ENCODE results near the gene PLCB3. TPM values are rescaled to one million over a fixed set of nuclear protein-coding genes. Genes with fewer than 3 reads are reported as not detected.

The PLCB3 gene
- total RNA-seq, 1 donor from 2014 or later: 9.2 TPM

GRCh38 chr11:64222651-64223000, 28.7 kb upstream of the PLCB3 start:
- no peak for DNase-seq

- no peak for DNase-seq
Observed at GRCh38 chr11:64223001-64223651, 28.2 kb upstream of the PLCB3 start.

- no peak for DNase-seq
Observed at GRCh38 chr11:64224151-64224890, 27.0 kb upstream of the PLCB3 start.

GRCh38 chr11:64224891-64225607, 26.3 kb upstream of the PLCB3 start:
- DNase-seq: no peak

- peak; percentile 85 for DNase-seq
Observed at GRCh38 chr11:64225608-64226506, 25.5 kb upstream of the PLCB3 start, which contains the start of the genes NUDT22 and TRPT1. Gene NUDT22 (plus strand): TSS chr11:64226274. CDS start chr11:64226653, 379 bp downstream. Gene TRPT1 (minus strand): TSS chr11:64226186. CDS start chr11:64225860, 326 bp downstream.

GRCh38 chr11:64226507-64227051, 24.8 kb upstream of the PLCB3 start:
- no peak for DNase-seq

- DNase-seq: no peak
Observed at GRCh38 chr11:64227405-64227956, 23.8 kb upstream of the PLCB3 start.

GRCh38 chr11:64229090-64229743, 22.1 kb upstream of the PLCB3 start:
- DNase-seq: no peak

GRCh38 chr11:64229744-64230170, 21.6 kb upstream of the PLCB3 start:
- no peak for DNase-seq

GRCh38 chr11:64230171-64230984, 21.0 kb upstream of the PLCB3 start, which contains the start of gene DNAJC4:
Gene DNAJC4 (plus strand): TSS chr11:64230548. CDS start chr11:64230855, 307 bp downstream.
- peak; percentile 87 for DNase-seq

- DNase-seq: no peak
Observed at GRCh38 chr11:64230985-64231365, 20.4 kb upstream of the PLCB3 start.

GRCh38 chr11:64231546-64231945, 19.8 kb upstream of the PLCB3 start:
- no peak for DNase-seq

- no peak for DNase-seq
Observed at GRCh38 chr11:64232182-64232966, 19.0 kb upstream of the PLCB3 start.

- DNase-seq: no peak
Observed at GRCh38 chr11:64232967-64233315, 18.4 kb upstream of the PLCB3 start.

GRCh38 chr11:64233913-64234586, 17.3 kb upstream of the PLCB3 start, which contains the start of gene VEGFB:
Gene VEGFB (plus strand): TSS chr11:64234584. CDS start chr11:64234834, 250 bp downstream.
- DNase-seq: no peak

- no peak for DNase-seq
Observed at GRCh38 chr11:64234647-64235379, 16.5 kb upstream of the PLCB3 start.

GRCh38 chr11:64235437-64236161, 15.7 kb upstream of the PLCB3 start:
- no peak for DNase-seq
